ENCODE results near the gene DIP2B. TPM values are rescaled to one million over a fixed set of nuclear protein-coding genes. Genes with fewer than 3 reads are reported as not detected.
"Not testable (repeated sequence)": the region's sequence is repeated elsewhere in the genome, so short reads cannot be mapped to it uniquely, and the experiment has no call there.

The DIP2B gene
- total and polyA plus RNA-seq, 2 of the 13 experiments (the other 11 are each of a cell fraction or from before 2014, with no cell fraction given) = 32.1 to 35.8 TPM

- intact Hi-C loops (cut with micrococcal nuclease; ENCODE audit: unreplicated experiment); POLR2A ChIA-PET; H3K4me1 ChIP-seq (ENCODE audit: insufficient read depth, low read length); DNase-seq (ENCODE audit: low spot score); H4K20me1 ChIP-seq (ENCODE audit: insufficient read depth, low read length); ATAC-seq; CTCF ChIA-PET (ENCODE audit: low intra/inter-chr PET ratio, low total read pairs); H2AFZ ChIP-seq (ENCODE audit: low read length); in situ Hi-C loops (cut with HindIII; ENCODE audit: extremely low pct_ligation_motif_present, low pct_unique_long_range_greater_than_20kb); FAIRE-seq; H3K9ac ChIP-seq (ENCODE audit: insufficient read depth, low read depth, low read length); H3K79me2 ChIP-seq (ENCODE audit: insufficient read depth, low read length); H3K4me2 ChIP-seq (ENCODE audit: low read depth, low read length); H3K9me3 ChIP-seq (ENCODE audit: low read length); H3K27me3 ChIP-seq (ENCODE audit: control insufficient read depth in 1 of 2, insufficient read depth in 2 of 2, low read length in 2 of 2); H3K4me3 ChIP-seq (replicated peaks in 1 of 3; ENCODE audit: insufficient read depth in 1 of 3, low read depth in 2 of 3, low read length in 3 of 3); H3K27ac ChIP-seq (ENCODE audit: extremely low read length, insufficient read depth, low read length): not testable (repeated sequence)
- peaks cover 25 to 84% of the 10 kb centered on the region in 2 experiments for H3K36me3 ChIP-seq (replicated peaks in 1 of 2; ENCODE audit: control insufficient read depth in 1 of 2, insufficient read depth in 2 of 2, low read length in 2 of 2)
- 94% methylated on average over 3 of the region's 3 CpGs for WGBS (ENCODE audit: low lambda C conversion rate)
- 0 out of 2 replicates have a peak, but pooled peaks have one; percentile 38 for TF ChIP-seq ZNF121 (CRISPR knock-in tag; IDR thresholded peaks at IDR 0.05)
- BruUV-seq (replicated peaks) = TSS peak; percentile 10
Observed at GRCh38 chr12:50681064-50681463, 176.3 kb downstream of the DIP2B start.

GRCh38 chr12:50685641-50686040, 180.9 kb downstream of the DIP2B start:
- no peak for ATAC-seq
- Histone ChIP-seq H3K4me1 (ENCODE audit: insufficient read depth, low read length) (peaks cover 6% of the 10 kb centered on the region), H3K4me2 (ENCODE audit: low read depth, low read length) (no peak overlapping the region), H3K9ac (ENCODE audit: insufficient read depth, low read depth, low read length) (no peak overlapping the region), H3K9me3 (ENCODE audit: low read length) (no peaks in the 10 kb centered on the region), H3K4me3 (replicated peaks in 1 of 3; ENCODE audit: insufficient read depth in 1 of 3, low read depth in 2 of 3, low read length in 3 of 3) (no peak overlapping the region), H3K27me3 (ENCODE audit: control insufficient read depth in 1 of 2, insufficient read depth in 2 of 2, low read length in 2 of 2) (no peaks in the 10 kb centered on the region), H3K27ac (ENCODE audit: extremely low read length, insufficient read depth, low read length) (no peak overlapping the region), H3K79me2 (ENCODE audit: insufficient read depth, low read length) (no peaks in the 10 kb centered on the region), H4K20me1 (ENCODE audit: insufficient read depth, low read length) (no peaks in the 10 kb centered on the region), H3K36me3 (replicated peaks in 1 of 2; ENCODE audit: control insufficient read depth in 1 of 2, insufficient read depth in 2 of 2, low read length in 2 of 2) (peaks cover 23 to 67% of the 10 kb centered on the region in 2 experiments), H2AFZ (ENCODE audit: low read length) (no peak overlapping the region)
- no peak for DNase-seq (ENCODE audit: low spot score)
- intact Hi-C loops (cut with micrococcal nuclease; ENCODE audit: unreplicated experiment) (no loop called here), in situ Hi-C loops (cut with HindIII; ENCODE audit: extremely low pct_ligation_motif_present, low pct_unique_long_range_greater_than_20kb) (no loop called here)
- no peak for FAIRE-seq
- WGBS (ENCODE audit: low lambda C conversion rate) = 100% methylated on average over 1 of the region's 1 CpG
- BruUV-seq (replicated peaks) = no TSS peak
- POLR2A ChIA-PET = no interaction called here
- CTCF ChIA-PET (ENCODE audit: low intra/inter-chr PET ratio, low total read pairs) = no interaction called here
- TF ChIP-seq FOXK1 (CRISPR knock-in tag; IDR thresholded peaks at IDR 0.05; ENCODE audit: borderline replicate concordance, low read depth) = no peak
- no peak for TF ChIP-seq ZNF468 (CRISPR knock-in tag; IDR thresholded peaks at IDR 0.05)
- TF ChIP-seq RAD21 (CRISPR knock-in tag; IDR thresholded peaks at IDR 0.05) = no peak
- no peak for TF ChIP-seq ZNF512 (CRISPR knock-in tag; IDR thresholded peaks at IDR 0.05)
- TF ChIP-seq HNRNPK (IDR thresholded peaks at IDR 0.05; ENCODE audit: low read depth, low read length, poor library complexity, severe bottlenecking) = no peak
- TF ChIP-seq ZSCAN21 (CRISPR knock-in tag; IDR thresholded peaks at IDR 0.05; ENCODE audit: borderline replicate concordance) = no peak
- TF ChIP-seq ZNF253 (CRISPR knock-in tag; IDR thresholded peaks at IDR 0.05; ENCODE audit: borderline replicate concordance) = no peak
- no peak for TF ChIP-seq SNAPC4 (CRISPR knock-in tag; IDR thresholded peaks at IDR 0.05)
- no peak for TF ChIP-seq TBL1XR1 (IDR thresholded peaks at IDR 0.05; ENCODE audit: borderline replicate concordance, low read length, partially characterized antibody)
- no peak for TF ChIP-seq ARNT (IDR thresholded peaks at IDR 0.05)
